Thymus (tissue), 11 donors: ENCODE data around the gene ACTMAP. TPM values are rescaled to one million over a fixed set of nuclear protein-coding genes. Genes with fewer than 3 reads are reported as not detected.
"Not testable (repeated sequence)": the region's sequence is repeated elsewhere in the genome, so short reads cannot be mapped to it uniquely, and the experiment has no call there.

Experiments
- DNase-seq, 9 donors: peaks; one replicate each; pipeline ENCODE4 v3.0.0-alpha.2; 2013; ENCODE audit warnings: low spot score in 9 of 9, low read depth in 6 of 9, missing footprints in 1 of 9
- H3K27ac ChIP-seq, 2 donors: one replicate each; pipeline ENCODE4 v1.5.1; 2013; ENCODE audit warnings: control low read depth in 1 of 2, low read depth in 1 of 2, low read length in 1 of 2, mild to moderate bottlenecking in 1 of 2, moderate library complexity in 1 of 2
- H3K27me3 ChIP-seq, 2 donors: one replicate each; pipeline ENCODE4 v1.5.1; 2013; ENCODE audit warnings: low read length in 1 of 2; ENCODE audit not compliant: control insufficient read depth in 2 of 2, insufficient read depth in 1 of 2
- H3K36me3 ChIP-seq, 2 donors: one replicate each; pipeline ENCODE4 v1.5.1; 2013; ENCODE audit warnings: low read length in 1 of 2, mild to moderate bottlenecking in 1 of 2, moderate library complexity in 1 of 2; ENCODE audit not compliant: control insufficient read depth in 2 of 2, insufficient read depth in 2 of 2
- H3K4me1 ChIP-seq, 2 donors: one replicate each; pipeline ENCODE4 v1.5.1; 2013; ENCODE audit warnings: low read length in 2 of 2; ENCODE audit not compliant: control insufficient read depth in 2 of 2, insufficient read depth in 2 of 2
- H3K4me3 ChIP-seq, 2 donors: one replicate each; pipeline ENCODE4 v1.5.1; 2013; ENCODE audit warnings: low read length in 2 of 2, control low read depth in 1 of 2, mild to moderate bottlenecking in 1 of 2
- H3K9me3 ChIP-seq, 2 donors: one replicate each; pipeline ENCODE4 v1.5.1; 2013; ENCODE audit warnings: low read length in 1 of 2, mild to moderate bottlenecking in 1 of 2; ENCODE audit not compliant: control insufficient read depth in 2 of 2, insufficient read depth in 1 of 2
- WGBS: extraction: QIAGEN DNeasy Blood & Tissue Kit; methylation state at CpG from one replicate; pipeline ENCODE4 v1.1.7; 2013; 5-methylcytosine and 5-hydroxymethylcytosine counted together
- polyA plus RNA-seq: library from polyadenylated mRNA; stranded (reverse); fragments of 200-250 nt; gene quantifications from one replicate; pipeline ENCODE4 v1.2.3, GENCODE V29; 2013
- total RNA-seq: library from RNA; stranded (reverse); fragments of 120-200 nt; gene quantifications from one replicate; pipeline ENCODE4 v1.2.4, GENCODE V29; 2013
- donor health status: healthy.

ACTMAP gene
- total and polyA plus RNA-seq, 2 donors = 1.1 to 7.4 TPM

DNA sequence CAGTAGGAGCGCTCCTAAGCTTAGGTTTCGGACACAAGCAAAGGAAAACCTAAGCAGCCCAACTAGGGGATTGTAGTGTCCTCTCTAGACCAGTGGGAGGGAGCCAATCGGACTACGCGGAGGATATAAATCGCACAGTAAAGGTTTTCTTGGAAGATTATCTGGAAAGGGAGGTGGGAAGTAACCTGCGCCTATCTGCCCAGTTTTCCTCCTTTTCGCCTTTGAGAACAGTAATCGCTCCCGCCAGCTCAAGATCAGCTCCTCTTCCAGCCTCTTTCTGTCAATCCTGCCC, 27.3 kb upstream of the ACTMAP start:
- Histone ChIP-seq H3K4me3 (peak overlapping the region; percentile 64 to 97), H3K4me1 (peaks cover 12 to 25% of the 10 kb centered on the region in 2 donors), H3K27me3 (no peaks in the 10 kb centered on the region), H3K36me3 (peaks cover 4 to 13% of the 10 kb centered on the region in 2 donors), H3K27ac (peak overlapping the region; percentile 99 to 100), H3K9me3 (no peaks in the 10 kb centered on the region)
- WGBS = under 1% methylated on average over 10 of the region's 10 CpGs
- no peak for DNase-seq

DNA sequence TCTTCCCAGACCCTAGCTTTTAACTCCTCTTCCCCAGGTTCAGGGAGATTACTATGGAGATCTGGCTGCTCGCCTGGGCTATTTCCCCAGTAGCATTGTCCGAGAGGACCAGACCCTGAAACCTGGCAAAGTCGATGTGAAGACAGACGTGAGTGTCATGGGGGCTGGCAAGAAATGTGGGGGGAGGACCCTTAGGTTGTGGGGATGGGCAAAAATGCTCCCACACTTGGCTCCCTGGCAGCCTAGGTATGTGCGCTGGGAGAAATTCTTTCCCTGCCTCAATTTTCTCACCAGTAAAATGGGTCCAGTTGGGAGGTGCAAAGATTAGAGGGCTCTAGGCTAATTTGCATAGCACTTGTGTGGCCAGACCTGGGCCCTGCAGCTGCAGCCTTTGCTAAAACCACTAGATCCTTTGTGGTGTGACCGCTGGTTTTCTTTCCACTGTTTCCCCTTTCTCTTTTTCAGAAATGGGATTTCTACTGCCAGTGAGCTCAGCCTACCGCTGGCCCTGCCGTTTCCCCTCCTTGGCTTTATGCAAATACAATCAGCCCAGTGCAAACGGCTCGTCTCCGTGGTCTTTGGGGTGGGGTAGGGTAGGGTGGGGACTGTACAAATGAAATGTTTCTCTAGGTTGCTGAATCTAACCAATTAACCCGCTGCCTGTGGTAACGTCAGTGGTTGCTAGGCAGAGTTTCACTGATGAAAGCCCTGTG, 26.8 kb upstream of the ACTMAP start:
- Histone ChIP-seq H3K9me3 (no peaks in the 10 kb centered on the region), H3K36me3 (peaks cover 4 to 9% of the 10 kb centered on the region in 2 donors), H3K27me3 (no peaks in the 10 kb centered on the region), H3K27ac (peak overlapping the region; percentile 99 to 100), H3K4me1 (peaks cover 12 to 25% of the 10 kb centered on the region in 2 donors), H3K4me3 (peak overlapping the region; percentile 64 to 97)
- DNase-seq = peak; percentile 85 to 98 (median 96)
- WGBS = 10% methylated on average over 13 of the region's 13 CpGs

DNA sequence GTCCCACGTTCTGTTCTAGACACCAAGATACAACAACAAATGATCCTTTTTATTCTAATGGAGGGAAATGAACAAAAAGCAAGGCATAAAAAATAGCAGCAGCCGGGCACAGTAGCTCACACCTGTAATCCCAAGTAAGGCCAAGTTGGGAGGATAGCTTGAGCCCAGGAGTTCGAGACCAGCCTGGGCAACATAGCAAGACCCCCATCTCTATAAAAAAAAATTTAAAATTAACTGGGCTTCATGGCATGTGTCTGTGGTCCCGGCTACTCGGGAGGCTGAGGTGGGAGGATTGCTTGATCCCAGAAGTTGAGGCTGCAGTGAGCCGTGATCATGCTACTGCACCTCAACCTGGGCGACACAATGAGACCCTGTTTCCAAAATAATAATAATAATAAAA, 26.1 kb upstream of the ACTMAP start:
- 84% methylated on average over 7 of the region's 7 CpGs for WGBS
- Histone ChIP-seq H3K4me3 (no peak overlapping the region), H3K27me3 (no peaks in the 10 kb centered on the region), H3K36me3 (peaks cover 4 to 6% of the 10 kb centered on the region in 2 donors), H3K27ac (peak overlapping the region in 1 of 2 donors; percentile 100), H3K4me1 (peaks cover 12 to 25% of the 10 kb centered on the region in 2 donors), H3K9me3 (peaks cover 0 to 4% of the 10 kb centered on the region in 2 donors)
- DNase-seq = no peak

DNA sequence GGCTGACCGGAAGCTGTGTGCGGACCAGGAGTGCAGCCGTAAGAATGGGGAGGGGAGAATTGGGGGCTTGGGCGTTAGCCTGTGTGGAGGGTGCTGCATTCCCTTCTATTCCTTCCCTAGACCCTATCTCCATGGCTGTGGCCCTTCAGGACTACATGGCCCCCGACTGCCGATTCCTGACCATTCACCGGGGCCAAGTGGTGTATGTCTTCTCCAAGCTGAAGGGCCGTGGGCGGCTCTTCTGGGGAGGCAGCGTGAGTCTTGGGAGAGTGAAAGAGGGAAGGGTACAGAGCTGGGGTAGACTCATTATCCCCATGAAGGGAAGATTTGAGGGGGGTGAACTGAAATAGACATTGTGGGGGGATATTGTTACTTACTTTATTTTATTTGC, 25.4 kb upstream of the ACTMAP start:
- no peak for DNase-seq
- 97% methylated on average over 10 of the region's 10 CpGs for WGBS
- Histone ChIP-seq H3K9me3 (peaks cover 0 to 4% of the 10 kb centered on the region in 2 donors), H3K27me3 (no peaks in the 10 kb centered on the region), H3K36me3 (peaks cover 3 to 4% of the 10 kb centered on the region in 2 donors), H3K4me1 (peaks cover 12 to 25% of the 10 kb centered on the region in 2 donors), H3K4me3 (no peak overlapping the region), H3K27ac (no peak overlapping the region)

DNA sequence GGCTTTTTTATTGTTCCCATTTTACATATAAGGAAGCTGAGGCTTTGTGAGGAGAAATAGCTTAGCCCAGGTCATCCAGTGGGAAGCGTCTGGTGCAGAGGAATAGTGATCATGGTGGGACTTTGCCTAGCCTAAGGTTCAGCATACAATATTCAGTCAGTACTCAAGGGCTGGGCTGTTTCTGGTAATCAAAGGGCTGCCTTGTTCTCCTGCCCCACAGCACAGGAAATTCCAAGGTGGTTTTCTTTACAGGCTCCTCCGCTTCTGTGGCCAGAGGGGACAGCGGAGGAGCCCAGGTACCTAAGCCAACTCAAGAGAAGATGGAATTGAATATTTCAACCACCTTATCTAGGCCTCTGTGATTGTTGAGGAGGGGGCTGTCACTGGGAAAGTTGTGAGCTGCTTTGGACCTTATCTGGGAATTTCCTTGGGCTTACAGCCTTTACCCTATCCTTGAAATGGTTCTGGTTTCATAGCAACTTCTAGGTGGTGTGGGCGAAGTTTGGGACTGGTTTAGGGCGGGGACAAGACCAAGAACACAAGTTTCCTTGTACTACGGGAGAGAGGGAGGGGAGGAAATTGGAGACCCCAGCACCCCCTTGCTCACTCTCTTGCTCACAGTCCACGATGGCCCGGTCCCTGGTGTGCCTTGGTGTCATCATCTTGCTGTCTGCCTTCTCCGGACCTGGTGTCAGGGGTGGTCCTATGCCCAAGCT, 24.8 kb upstream of the ACTMAP start, which contains the start of gene MIA:
MIA (plus strand) TSS at position 606 of the 716 bp plus-strand sequence; CDS start at position 628, 22 bp downstream.
- H3K4me1 ChIP-seq = peaks cover 12 to 25% of the 10 kb centered on the region in 2 donors
- H3K36me3 ChIP-seq = peaks cover under 1 to 2% of the 10 kb centered on the region in 2 donors
- WGBS = 90% methylated on average over 9 of the region's 9 CpGs
- H3K27me3 ChIP-seq = no peaks in the 10 kb centered on the region
- peaks cover 0 to 4% of the 10 kb centered on the region in 2 donors for H3K9me3 ChIP-seq
- no peak within 1 kb of the TSS for H3K27ac ChIP-seq
- no peak within 1 kb of the TSS for H3K4me3 ChIP-seq
- no peak for DNase-seq

DNA sequence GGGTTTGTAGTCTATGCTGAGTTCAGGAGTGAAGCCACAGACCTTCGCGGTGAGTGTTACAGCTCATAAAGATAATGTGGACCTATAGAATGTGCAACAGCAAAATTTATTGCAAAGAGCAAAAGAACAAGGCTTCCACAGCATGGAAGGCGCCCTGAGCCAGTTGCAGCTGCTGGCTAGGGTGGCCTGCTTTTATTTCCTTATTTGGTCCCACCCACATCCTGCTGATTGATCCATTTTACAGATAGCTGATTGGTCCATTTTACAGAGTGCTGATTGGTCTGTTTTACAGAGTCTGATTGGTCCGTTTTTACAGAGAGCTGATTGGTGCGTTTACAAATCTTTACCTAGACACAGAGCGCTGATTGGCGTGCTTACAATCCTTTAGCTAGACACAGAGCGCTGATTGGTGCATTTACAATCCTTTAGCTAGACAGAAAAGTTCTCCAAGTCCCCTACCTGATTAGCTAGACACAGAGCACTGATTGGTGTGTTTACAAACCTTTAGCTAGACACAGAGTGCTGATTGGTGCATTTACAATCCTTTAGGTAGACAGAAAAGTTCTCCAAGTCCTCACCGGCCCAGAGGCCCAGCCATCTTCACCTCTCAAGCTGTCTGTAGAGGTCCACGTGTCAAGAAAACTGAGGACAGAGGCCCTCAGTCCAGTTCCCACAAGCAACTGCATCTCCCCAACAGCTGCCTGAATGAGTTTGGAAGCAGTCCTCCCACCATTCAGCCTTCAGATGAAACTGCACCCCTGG, 21.0 kb upstream of the ACTMAP start:
- DNase-seq, H3K4me1 ChIP-seq, H3K4me3 ChIP-seq, H3K9me3 ChIP-seq, H3K27ac ChIP-seq, H3K27me3 ChIP-seq: not testable (repeated sequence)
- H3K36me3 ChIP-seq = peaks cover under 1 to 15% of the 10 kb centered on the region in 2 donors
- 97% methylated on average over 10 of the region's 10 CpGs for WGBS

DNA sequence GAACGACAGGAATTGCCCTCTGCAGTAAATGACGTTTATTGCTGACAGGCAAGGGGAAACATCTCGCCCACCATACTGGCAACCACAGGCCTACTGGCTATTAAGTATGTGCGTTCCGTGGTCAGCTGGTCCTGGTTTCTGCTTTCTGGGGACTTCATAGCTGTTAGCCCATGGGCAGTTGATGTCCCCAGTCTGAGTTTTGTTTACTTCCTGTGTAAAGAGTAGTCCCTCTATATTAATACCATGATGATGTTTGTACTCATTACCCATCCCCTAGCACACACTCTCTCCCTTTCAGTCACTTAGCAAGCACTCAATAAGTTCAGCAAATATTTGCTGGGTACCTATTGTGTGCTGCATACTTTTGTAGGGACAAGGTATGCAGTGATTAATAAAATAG, 18.6 kb upstream of the ACTMAP start:
- peaks cover 25 to 39% of the 10 kb centered on the region in 2 donors for H3K36me3 ChIP-seq
- no peaks in the 10 kb centered on the region for H3K27me3 ChIP-seq
- H3K27ac ChIP-seq = no peak overlapping the region
- no peak for DNase-seq
- H3K4me3 ChIP-seq = no peak overlapping the region
- peaks cover 0 to 4% of the 10 kb centered on the region in 2 donors for H3K9me3 ChIP-seq
- WGBS = 94% methylated on average over 5 of the region's 5 CpGs
- peaks cover 3 to 11% of the 10 kb centered on the region in 2 donors for H3K4me1 ChIP-seq

DNA sequence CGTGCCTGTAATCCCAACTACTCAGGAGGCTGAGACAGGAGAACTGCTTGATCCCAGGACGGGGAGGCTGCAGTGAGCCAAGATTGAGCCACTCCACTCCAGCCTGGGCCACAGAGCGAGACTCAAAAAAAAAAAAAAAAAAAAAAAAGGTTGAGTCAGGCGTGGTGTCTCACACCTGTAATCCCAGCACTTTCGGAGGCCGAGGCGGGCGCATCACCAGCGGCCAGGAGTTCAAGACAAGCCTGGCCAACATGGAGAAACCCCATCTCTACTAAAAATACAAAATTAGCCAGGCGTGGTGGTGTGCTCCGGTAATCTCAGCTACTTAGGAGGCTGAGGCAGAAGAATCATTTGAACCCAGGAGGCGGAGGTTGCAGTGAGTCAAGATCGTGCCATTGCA, 16.1 kb upstream of the ACTMAP start:
- 98% methylated on average over 13 of the region's 13 CpGs for WGBS
- not testable (repeated sequence) for DNase-seq

DNA sequence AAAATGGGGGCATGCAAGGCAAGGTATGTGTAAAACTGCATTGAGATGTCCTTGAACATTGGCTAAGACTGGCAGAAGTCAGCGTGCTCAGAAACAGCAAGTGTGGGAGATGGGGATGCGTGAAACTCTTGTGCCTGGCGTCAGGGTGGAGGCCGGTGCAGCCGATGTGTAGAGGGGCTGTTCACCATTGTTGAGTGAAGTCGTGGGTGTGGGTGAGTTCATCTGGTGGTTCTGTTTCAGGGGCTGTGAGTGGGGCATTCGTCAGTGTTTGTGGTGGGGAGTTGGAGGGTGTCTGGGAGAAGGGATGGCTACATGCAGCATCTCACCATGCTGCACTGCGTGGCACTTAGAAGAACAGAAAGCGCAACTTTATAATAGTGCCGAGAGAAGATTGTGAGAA, 13.7 kb upstream of the ACTMAP start:
- peaks cover 73 to 88% of the 10 kb centered on the region in 2 donors for H3K36me3 ChIP-seq
- H3K9me3 ChIP-seq = no peaks in the 10 kb centered on the region
- H3K27me3 ChIP-seq = no peaks in the 10 kb centered on the region
- 96% methylated on average over 10 of the region's 10 CpGs for WGBS
- peaks cover 3 to 11% of the 10 kb centered on the region in 2 donors for H3K4me1 ChIP-seq
- H3K4me3 ChIP-seq = no peak overlapping the region
- H3K27ac ChIP-seq = no peak overlapping the region
- DNase-seq = no peak

More for the DNA sequence above, 16.1 kb upstream of the ACTMAP start:
- not testable (repeated sequence) for H3K27ac ChIP-seq, H3K27me3 ChIP-seq, H3K4me3 ChIP-seq, H3K9me3 ChIP-seq
- H3K36me3 ChIP-seq = peaks cover 50 to 64% of the 10 kb centered on the region in 2 donors
- peaks cover 3 to 11% of the 10 kb centered on the region in 2 donors for H3K4me1 ChIP-seq
